ENCODE data around the gene HPS3.
"Not testable (repeated sequence)": the region's sequence is repeated elsewhere in the genome, so short reads cannot be mapped to it uniquely, and the experiment has no call there.

Gene HPS3

GRCh38 chr3:149188494-149188893, 59.1 kb downstream of the HPS3 start:
- DNase-seq (ENCODE audit: low read depth in 1 of 2, low spot score in 1 of 2), result no peak

- no peak for DNase-seq (ENCODE audit: low read depth in 1 of 2, low spot score in 1 of 2)
Observed at GRCh38 chr3:149195221-149195620, 65.8 kb downstream of the HPS3 start.

DNA sequence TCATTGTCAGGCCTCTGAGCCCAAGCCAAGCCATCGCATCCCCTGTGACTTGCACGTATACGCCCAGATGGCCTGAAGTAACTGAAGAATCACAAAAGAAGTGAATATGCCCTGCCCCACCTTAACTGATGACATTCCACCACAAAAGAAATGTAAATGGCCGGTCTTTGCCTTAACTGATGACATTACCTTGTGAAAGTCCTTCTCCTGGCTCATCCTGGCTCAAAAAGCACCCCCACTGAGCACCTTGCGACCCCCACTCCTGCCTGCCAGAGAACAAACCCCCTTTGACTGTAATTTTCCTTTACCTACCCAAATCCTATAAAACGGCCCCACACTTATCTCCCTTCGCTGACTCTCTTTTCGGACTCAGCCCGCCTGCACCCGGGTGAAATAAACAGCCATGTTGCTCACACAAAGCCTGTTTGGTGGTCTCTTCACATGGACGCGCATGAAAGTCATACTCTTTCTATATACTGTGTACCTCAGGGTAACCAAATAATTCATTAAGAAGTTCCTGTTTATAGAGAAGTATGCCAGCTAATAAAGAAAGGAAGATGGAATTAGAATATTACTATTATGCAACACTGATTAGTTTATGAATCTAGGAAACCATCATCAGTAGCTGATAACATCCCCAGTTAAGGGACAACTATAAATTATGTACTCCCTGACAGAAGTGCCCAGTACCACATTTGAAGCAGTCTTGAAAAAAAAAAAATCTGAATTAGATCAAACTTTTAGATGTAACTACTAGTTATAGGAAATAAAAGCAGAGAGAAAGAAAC, 67.6 kb downstream of the HPS3 start:
- not testable (repeated sequence) for DNase-seq (ENCODE audit: low read depth in 1 of 2, low spot score in 1 of 2)

DNA sequence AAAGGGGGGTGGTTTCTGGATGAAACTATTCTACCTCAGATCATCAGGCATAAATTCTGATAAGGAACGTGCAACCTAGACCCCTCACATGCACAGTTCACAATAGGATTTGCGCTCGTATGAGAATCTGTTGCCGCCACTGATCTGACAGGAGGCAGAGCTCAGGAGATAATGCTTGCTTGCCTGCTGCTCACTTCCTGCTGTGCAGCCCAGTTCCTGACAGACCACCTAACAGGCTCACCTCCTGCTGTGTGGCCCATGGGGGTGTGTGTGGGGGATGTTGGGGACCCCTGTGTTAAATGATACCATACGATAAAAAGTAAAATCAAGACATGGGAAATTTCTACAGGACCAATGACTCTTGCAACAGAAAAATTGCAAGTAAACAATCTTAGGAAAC, 68.2 kb downstream of the HPS3 start:
- no peak for DNase-seq (ENCODE audit: low read depth in 1 of 2, low spot score in 1 of 2)

GRCh38 chr3:149198611-149199010, 69.2 kb downstream of the HPS3 start:
- DNase-seq (ENCODE audit: low read depth in 1 of 2, low spot score in 1 of 2), result no peak

- DNase-seq (ENCODE audit: low read depth in 1 of 2, low spot score in 1 of 2), result no peak
Observed at GRCh38 chr3:149199474-149199873, 70.0 kb downstream of the HPS3 start.

GRCh38 chr3:149203758-149204157, 74.3 kb downstream of the HPS3 start:
- DNase-seq (ENCODE audit: low read depth in 1 of 2, low spot score in 1 of 2), result no peak

- DNase-seq (ENCODE audit: low read depth in 1 of 2, low spot score in 1 of 2), result no peak
Observed at GRCh38 chr3:149204390-149204991, 75.1 kb downstream of the HPS3 start.

GRCh38 chr3:149207475-149207874, 78.0 kb downstream of the HPS3 start:
- DNase-seq (ENCODE audit: low read depth in 1 of 2, low spot score in 1 of 2), result no peak

- DNase-seq (ENCODE audit: low read depth in 1 of 2, low spot score in 1 of 2), result no peak
Observed at GRCh38 chr3:149209431-149209830, 80.0 kb downstream of the HPS3 start.

DNA sequence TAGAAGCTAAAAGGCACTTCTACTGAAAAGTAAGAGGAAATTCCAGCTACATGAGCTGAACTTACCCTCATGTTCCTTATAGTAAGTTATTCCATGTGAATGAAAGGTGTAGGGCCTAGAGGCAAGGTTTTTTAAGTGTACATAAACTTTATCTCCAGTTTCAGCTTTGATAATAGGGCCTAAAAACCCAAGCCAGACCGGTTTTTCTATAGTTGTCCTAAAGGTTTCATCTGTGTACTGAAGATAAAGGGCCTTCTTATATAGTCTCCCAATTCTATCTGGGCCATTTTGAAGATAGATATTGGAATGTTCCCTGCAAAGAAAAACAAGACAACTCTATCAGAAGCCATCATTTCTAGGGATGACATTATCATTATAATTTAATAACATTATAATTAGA, 82.9 kb downstream of the HPS3 start:
- no peak for DNase-seq (ENCODE audit: low read depth in 1 of 2, low spot score in 1 of 2)

GRCh38 chr3:149214702-149215101, 85.3 kb downstream of the HPS3 start:
- no peak for DNase-seq (ENCODE audit: low read depth in 1 of 2, low spot score in 1 of 2)

DNA sequence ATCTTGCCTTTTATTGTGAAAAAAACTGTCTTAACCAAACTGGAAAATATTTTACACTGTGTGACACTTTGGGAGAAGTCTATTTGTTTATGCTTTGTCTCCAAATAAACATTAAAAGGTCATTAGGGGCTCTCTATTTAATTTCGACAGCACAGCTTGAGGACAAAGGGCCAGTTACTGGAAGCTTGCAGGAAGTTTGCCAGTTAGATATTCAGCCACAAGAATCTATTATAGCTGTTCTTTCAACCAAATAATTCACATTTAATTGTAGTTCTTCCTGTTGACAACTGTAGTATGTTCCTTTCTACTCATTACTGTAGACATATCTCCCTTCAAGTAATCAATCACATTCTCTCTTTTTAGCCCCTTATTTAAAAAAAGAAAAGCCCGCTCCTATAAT, 86.1 kb downstream of the HPS3 start:
- no peak for DNase-seq (ENCODE audit: low read depth in 1 of 2, low spot score in 1 of 2)

- DNase-seq (ENCODE audit: low read depth in 1 of 2, low spot score in 1 of 2), result no peak
Observed at GRCh38 chr3:149216193-149216869, 86.9 kb downstream of the HPS3 start.

DNA sequence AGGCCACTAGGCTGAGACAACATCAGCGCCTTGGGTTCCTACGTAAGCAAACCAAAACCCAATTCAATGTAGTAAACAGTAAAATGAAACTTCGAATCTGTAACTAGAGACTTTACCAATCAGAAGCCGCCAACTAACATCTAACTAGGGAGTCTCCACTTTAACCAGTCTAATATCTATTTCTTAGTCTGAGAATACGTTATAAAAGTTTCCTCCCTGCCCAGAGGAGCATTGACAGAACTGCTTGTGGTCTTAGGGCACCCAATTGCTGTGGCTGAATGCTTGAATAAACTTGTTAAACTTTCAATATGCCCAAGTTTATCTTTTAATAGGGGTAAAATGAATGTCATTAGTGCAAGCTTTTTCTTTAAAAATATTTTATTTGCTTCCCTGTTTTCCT, 87.9 kb downstream of the HPS3 start:
- no peak for DNase-seq (ENCODE audit: low read depth in 1 of 2, low spot score in 1 of 2)

GRCh38 chr3:149219380-149220121, 90.1 kb downstream of the HPS3 start:
- not testable (repeated sequence) for DNase-seq (ENCODE audit: low read depth in 1 of 2, low spot score in 1 of 2)

GRCh38 chr3:149221783-149222517, 92.5 kb downstream of the HPS3 start, which contains the start of gene CP:
TSS of gene CP (minus strand) at chr3:149221829. CDS start at chr3:149221792, 37 bp downstream.
- DNase-seq (ENCODE audit: low read depth in 1 of 2, low spot score in 1 of 2), result no peak

All from activated T-helper 1 cell treated with anti-CD3 and anti-CD28 coated beads, Interleukin-2, amount 50 U/mL, for 16 hours (primary cell).